Measurements from ENCODE around the gene PANK4. TPM values are rescaled to one million over a fixed set of nuclear protein-coding genes. Genes with fewer than 3 reads are reported as not detected.

PANK4 gene
- total RNA-seq, 1 experiment from 2014 or later, result 45.6 TPM

DNA sequence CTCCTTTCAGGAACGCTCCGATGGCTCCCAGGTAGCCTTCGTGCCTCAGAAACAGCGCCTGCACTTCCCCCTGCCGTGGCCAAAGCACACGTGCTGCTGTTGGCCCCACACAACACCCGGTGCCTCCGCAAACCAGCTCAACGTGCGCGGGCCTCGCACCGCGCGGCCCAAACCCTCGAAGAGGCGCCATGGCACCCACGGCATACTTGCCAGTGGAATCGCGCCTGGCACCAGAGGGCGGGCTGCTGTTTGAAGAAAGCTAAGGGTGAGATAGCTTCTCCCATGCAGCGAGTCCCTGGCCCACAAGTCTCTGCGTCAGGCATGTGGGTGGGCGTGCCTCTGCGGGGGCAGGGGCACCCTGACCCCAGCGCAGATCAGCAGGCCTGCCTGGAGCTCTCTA is 7.9 kb downstream of the PANK4 start:
- H3K27ac ChIP-seq (ENCODE audit: low read depth, low read length, poor library complexity, severe bottlenecking), result no peak overlapping the region
- ChIA-PET CTCF (no interaction called here), POLR2A (ENCODE audit: low non-redundant PET) (no interaction called here)
- BruUV-seq (replicated peaks), result no TSS peak
- H3K36me3 ChIP-seq (ENCODE audit: insufficient read depth, low read length, poor library complexity, severe bottlenecking), result peaks cover 77% of the 10 kb centered on the region
- intact Hi-C loops (cut with micrococcal nuclease; ENCODE audit: unreplicated experiment), result no loop called here
- H3K4me3 ChIP-seq (ENCODE audit: low read depth, low read length, poor library complexity, severe bottlenecking), result no peak overlapping the region
- no peaks in the 10 kb centered on the region for H3K9me3 ChIP-seq (ENCODE audit: low read depth, low read length, poor library complexity, severe bottlenecking)
- DNase-seq (ENCODE audit: low spot score), result no peak
- no peaks in the 10 kb centered on the region for H3K4me1 ChIP-seq (ENCODE audit: insufficient read depth, low read length, poor library complexity, severe bottlenecking)
- no peaks in the 10 kb centered on the region for H3K27me3 ChIP-seq (replicated peaks; ENCODE audit: insufficient read depth, low read depth, low read length, poor library complexity)
- TF ChIP-seq, protein P1, sequence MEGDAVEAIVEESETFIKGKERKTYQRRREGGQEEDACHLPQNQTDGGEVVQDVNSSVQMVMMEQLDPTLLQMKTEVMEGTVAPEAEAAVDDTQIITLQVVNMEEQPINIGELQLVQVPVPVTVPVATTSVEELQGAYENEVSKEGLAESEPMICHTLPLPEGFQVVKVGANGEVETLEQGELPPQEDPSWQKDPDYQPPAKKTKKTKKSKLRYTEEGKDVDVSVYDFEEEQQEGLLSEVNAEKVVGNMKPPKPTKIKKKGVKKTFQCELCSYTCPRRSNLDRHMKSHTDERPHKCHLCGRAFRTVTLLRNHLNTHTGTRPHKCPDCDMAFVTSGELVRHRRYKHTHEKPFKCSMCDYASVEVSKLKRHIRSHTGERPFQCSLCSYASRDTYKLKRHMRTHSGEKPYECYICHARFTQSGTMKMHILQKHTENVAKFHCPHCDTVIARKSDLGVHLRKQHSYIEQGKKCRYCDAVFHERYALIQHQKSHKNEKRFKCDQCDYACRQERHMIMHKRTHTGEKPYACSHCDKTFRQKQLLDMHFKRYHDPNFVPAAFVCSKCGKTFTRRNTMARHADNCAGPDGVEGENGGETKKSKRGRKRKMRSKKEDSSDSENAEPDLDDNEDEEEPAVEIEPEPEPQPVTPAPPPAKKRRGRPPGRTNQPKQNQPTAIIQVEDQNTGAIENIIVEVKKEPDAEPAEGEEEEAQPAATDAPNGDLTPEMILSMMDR (conservative IDR thresholded peaks at IDR 0.05; ENCODE audit: low read depth, low read length), result no peak
- TF ChIP-seq EZH2 (IDR thresholded peaks at IDR 0.05; ENCODE audit: borderline replicate concordance, low read depth, low read length, poor library complexity, severe bottlenecking), result no peak

DNA sequence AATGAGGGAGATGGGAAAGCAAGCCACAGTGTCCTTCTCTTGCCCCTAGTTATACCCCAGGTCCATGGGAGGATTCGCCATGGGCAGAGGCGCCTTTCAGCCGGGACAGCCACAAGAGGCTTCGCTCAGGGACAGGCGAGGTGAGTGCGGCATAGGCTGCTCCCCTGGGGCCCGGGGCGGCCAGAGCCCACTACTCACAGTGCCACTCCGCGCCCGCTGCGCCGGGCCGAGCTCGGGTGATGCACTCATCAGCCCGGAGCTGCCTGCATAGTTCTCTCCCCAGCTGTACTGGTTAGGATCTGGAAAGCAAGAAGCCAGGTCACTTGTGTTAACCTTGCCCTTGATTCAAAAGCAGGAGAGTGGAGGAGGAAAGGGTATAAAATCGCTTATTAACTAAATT is 8.4 kb downstream of the PANK4 start:
- intact Hi-C loops (cut with micrococcal nuclease; ENCODE audit: unreplicated experiment), result no loop called here
- Histone ChIP-seq H3K4me3 (ENCODE audit: low read depth, low read length, poor library complexity, severe bottlenecking) (no peak overlapping the region), H3K9me3 (ENCODE audit: low read depth, low read length, poor library complexity, severe bottlenecking) (no peaks in the 10 kb centered on the region), H3K27ac (ENCODE audit: low read depth, low read length, poor library complexity, severe bottlenecking) (no peak overlapping the region), H3K4me1 (ENCODE audit: insufficient read depth, low read length, poor library complexity, severe bottlenecking) (no peaks in the 10 kb centered on the region), H3K36me3 (ENCODE audit: insufficient read depth, low read length, poor library complexity, severe bottlenecking) (peaks cover 75% of the 10 kb centered on the region), H3K27me3 (replicated peaks; ENCODE audit: insufficient read depth, low read depth, low read length, poor library complexity) (no peaks in the 10 kb centered on the region)
- ChIA-PET POLR2A (ENCODE audit: low non-redundant PET) (no interaction called here), CTCF (no interaction called here)
- TF ChIP-seq, protein P1 (conservative IDR thresholded peaks at IDR 0.05; ENCODE audit: low read depth, low read length), result no peak
- TF ChIP-seq EZH2 (IDR thresholded peaks at IDR 0.05; ENCODE audit: borderline replicate concordance, low read depth, low read length, poor library complexity, severe bottlenecking), result no peak
- no peak for DNase-seq (ENCODE audit: low spot score)
- BruUV-seq (replicated peaks), result no TSS peak

DNA sequence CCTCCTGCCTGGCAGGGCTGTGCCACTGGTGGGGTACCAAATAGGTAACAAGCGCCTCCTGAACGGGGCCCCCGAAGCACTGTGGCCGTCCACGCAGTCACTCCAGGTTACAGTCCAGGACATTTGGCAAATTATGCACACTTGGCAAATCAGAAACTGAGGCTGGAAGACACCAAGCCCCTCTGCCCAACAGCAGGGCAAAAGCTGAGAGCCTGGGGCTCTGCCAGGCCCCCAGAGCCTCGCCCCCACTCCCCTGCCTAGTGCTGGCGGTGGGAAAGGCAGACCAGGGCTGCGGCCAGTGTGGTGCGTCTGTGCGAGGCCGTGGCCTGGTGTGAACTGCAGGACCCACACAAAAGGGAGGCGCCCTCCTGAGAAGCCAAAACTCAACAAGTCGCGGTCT is 9.4 kb downstream of the PANK4 start:
- H3K4me1 ChIP-seq (ENCODE audit: insufficient read depth, low read length, poor library complexity, severe bottlenecking), result no peaks in the 10 kb centered on the region
- no peak for TF ChIP-seq EZH2 (IDR thresholded peaks at IDR 0.05; ENCODE audit: borderline replicate concordance, low read depth, low read length, poor library complexity, severe bottlenecking)
- TF ChIP-seq, protein P1 (conservative IDR thresholded peaks at IDR 0.05; ENCODE audit: low read depth, low read length), result no peak
- POLR2A ChIA-PET (ENCODE audit: low non-redundant PET), result no interaction called here

More for the DNA sequence above, 9.4 kb downstream of the PANK4 start:
- intact Hi-C loops (cut with micrococcal nuclease; ENCODE audit: unreplicated experiment), result no loop called here
- Histone ChIP-seq H3K27ac (ENCODE audit: low read depth, low read length, poor library complexity, severe bottlenecking) (no peak overlapping the region), H3K4me3 (ENCODE audit: low read depth, low read length, poor library complexity, severe bottlenecking) (no peak overlapping the region), H3K36me3 (ENCODE audit: insufficient read depth, low read length, poor library complexity, severe bottlenecking) (peaks cover 82% of the 10 kb centered on the region), H3K27me3 (replicated peaks; ENCODE audit: insufficient read depth, low read depth, low read length, poor library complexity) (no peaks in the 10 kb centered on the region), H3K9me3 (ENCODE audit: low read depth, low read length, poor library complexity, severe bottlenecking) (no peaks in the 10 kb centered on the region)
- no TSS peak for BruUV-seq (replicated peaks)
- no peak for DNase-seq (ENCODE audit: low spot score)
- CTCF ChIA-PET, result no interaction called here

Measured in A673 (cell line).